Calu3 (cell line): ENCODE measurements around the gene IL17B. TPM values are rescaled to one million over a fixed set of nuclear protein-coding genes. Genes with fewer than 3 reads are reported as not detected.

Experiments used
- BruUV-seq: library from RNA; stranded (reverse); fragments of 400-500 nt; replicated peaks from 2 replicates; lab custom pipeline; 2021; lab: Mats Ljungman, UMichigan
- CTCF ChIA-PET: fragments of 300-600 bp; sonication (Branson Sonifier 250); formaldehyde crosslinking; loops from one replicate; lab custom pipeline; 2022; ENCODE audit warnings: antibody characterized with exemption; lab: Charles Lee
- DNase-seq: peaks from one replicate; pipeline ENCODE4 v3.0.0; 2022
- H3K27ac Mint-ChIP-seq: one replicate; pipeline ENCODE4 v1.8.0; 2022; ENCODE audit warnings: mixed read lengths; ENCODE audit not compliant: unreplicated experiment
- H3K27me3 Mint-ChIP-seq: one replicate; pipeline ENCODE4 v1.8.0; 2022; ENCODE audit warnings: mixed read lengths; ENCODE audit not compliant: unreplicated experiment
- H3K36me3 Mint-ChIP-seq: one replicate; pipeline ENCODE4 v1.8.0; 2022; ENCODE audit warnings: mild to moderate bottlenecking, moderate library complexity, mixed read lengths; ENCODE audit not compliant: insufficient read depth, unreplicated experiment
- H3K4me1 Mint-ChIP-seq: one replicate; pipeline ENCODE4 v1.8.0; 2022; ENCODE audit warnings: mild to moderate bottlenecking, low read depth, mixed read lengths; ENCODE audit not compliant: unreplicated experiment
- H3K4me3 Mint-ChIP-seq: one replicate; pipeline ENCODE4 v1.8.0; 2022; ENCODE audit warnings: mild to moderate bottlenecking, low read depth, moderate library complexity, mixed read lengths; ENCODE audit not compliant: unreplicated experiment
- H3K9me3 Mint-ChIP-seq: one replicate; pipeline ENCODE4 v1.8.0; 2022; ENCODE audit warnings: low read depth, mixed read lengths; ENCODE audit not compliant: unreplicated experiment
- intact Hi-C: fragments of 100-400 bp; cut with micrococcal nuclease; formaldehyde crosslinking; loops from one replicate; pipeline ENCODE4 v1.10.0; 2022; ENCODE audit not compliant: unreplicated experiment
- total RNA-seq: library from RNA; stranded (reverse); gene quantifications from 2 replicates; pipeline ENCODE4 v1.2.3, GENCODE V29; 2022
- TF ChIP-seq, protein P1 (sequence below): fragments of 200-600 bp; IDR thresholded peaks from one replicate; pipeline ENCODE4 v1.8.0; 2022; ENCODE audit warnings: antibody characterized with exemption; ENCODE audit not compliant: unreplicated experiment

Gene IL17B
- total RNA-seq, 1 experiment from 2014 or later: not detected

DNA sequence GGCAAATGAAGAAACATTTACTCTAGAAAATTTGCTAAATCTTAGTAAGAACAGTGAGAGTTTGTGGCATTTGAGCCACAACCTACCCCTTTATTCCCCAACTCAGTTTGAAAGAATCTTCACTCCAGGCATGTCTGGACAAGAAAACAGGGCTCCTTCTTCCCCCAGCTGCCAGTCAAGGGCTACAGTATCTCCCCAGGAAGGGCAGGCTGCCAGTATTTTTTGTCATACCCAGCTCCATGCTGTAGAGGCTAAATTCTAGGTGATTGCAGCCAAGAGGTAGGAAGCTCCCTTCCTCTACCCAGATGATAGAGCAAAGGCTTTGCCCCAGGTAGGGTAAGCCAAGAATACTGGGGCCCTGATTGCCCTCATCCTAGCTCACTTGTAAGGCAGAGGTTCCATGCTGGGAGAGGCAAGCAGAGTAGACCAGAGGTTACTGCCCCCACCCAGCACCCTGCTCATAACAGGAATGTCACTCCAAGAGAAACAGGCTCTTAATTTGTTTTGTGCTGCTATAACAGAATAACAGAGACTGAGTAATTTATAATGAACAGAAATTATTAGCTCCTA lies 53.8 kb downstream of the IL17B start:
- DNase-seq: no peak
- no peaks in the 10 kb centered on the region for H3K9me3 Mint-ChIP-seq
- CTCF ChIA-PET: interaction anchor here (0.5 to 1.6 kb wide), 2 partner anchors 20 to 47 kb away, joined by 3 to 5 read pairs; partner anchors contain the start of gene GRPEL2

DNA sequence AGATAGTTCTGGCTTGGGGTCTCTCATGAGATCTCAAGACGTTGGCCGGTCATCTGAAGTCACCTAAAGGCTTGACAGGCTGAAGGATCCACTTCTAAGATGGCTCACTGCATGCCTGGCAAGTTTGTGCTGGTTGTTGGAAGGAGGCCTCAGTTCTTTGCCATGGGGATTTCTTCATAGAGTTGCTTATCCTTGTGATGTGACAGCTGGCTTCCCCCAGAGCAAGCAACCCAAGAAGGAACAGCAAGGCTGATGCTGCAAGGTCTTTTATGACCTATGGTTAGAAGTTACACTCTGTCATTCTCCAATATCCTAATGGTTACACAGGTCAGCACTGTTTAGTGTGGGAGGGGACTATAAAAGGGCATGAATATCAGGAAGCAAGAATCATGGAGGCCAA lies 54.5 kb downstream of the IL17B start:
- Mint-ChIP-seq H3K27me3 (no peaks in the 10 kb centered on the region), H3K27ac (no peak overlapping the region), H3K9me3 (no peaks in the 10 kb centered on the region), H3K4me1 (peaks cover 21% of the 10 kb centered on the region), H3K4me3 (no peak overlapping the region), H3K36me3 (peaks cover 5% of the 10 kb centered on the region)
- intact Hi-C loops: no loop called here
- TF ChIP-seq, protein P1, sequence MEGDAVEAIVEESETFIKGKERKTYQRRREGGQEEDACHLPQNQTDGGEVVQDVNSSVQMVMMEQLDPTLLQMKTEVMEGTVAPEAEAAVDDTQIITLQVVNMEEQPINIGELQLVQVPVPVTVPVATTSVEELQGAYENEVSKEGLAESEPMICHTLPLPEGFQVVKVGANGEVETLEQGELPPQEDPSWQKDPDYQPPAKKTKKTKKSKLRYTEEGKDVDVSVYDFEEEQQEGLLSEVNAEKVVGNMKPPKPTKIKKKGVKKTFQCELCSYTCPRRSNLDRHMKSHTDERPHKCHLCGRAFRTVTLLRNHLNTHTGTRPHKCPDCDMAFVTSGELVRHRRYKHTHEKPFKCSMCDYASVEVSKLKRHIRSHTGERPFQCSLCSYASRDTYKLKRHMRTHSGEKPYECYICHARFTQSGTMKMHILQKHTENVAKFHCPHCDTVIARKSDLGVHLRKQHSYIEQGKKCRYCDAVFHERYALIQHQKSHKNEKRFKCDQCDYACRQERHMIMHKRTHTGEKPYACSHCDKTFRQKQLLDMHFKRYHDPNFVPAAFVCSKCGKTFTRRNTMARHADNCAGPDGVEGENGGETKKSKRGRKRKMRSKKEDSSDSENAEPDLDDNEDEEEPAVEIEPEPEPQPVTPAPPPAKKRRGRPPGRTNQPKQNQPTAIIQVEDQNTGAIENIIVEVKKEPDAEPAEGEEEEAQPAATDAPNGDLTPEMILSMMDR: no peak
- DNase-seq: no peak
- CTCF ChIA-PET: no interaction called here
- no TSS peak for BruUV-seq

More for the DNA sequence above, 53.8 kb downstream of the IL17B start:
- Mint-ChIP-seq H3K27me3 (no peaks in the 10 kb centered on the region), H3K36me3 (peaks cover 5% of the 10 kb centered on the region), H3K27ac (no peak overlapping the region), H3K4me1 (peaks cover 16% of the 10 kb centered on the region), H3K4me3 (no peak overlapping the region)
- BruUV-seq: no TSS peak
- intact Hi-C loops: no loop called here
- TF ChIP-seq, protein P1: no peak

Other genes with a start within 250 kb of the IL17B start
- gene ABLIM3, start 237.8 kb downstream of the IL17B start, total RNA-seq: 58.2 and 70.9 TPM in 2 replicates
- gene AFAP1L1, start 107.4 kb downstream of the IL17B start, total RNA-seq: 7.8 and 10.3 TPM in 2 replicates
- gene GRPEL2, start 33.8 kb downstream of the IL17B start, total RNA-seq: 28.2 and 31.0 TPM in 2 replicates
- 29.2 and 29.9 TPM in 2 replicates for gene PCYOX1L, start 21.2 kb downstream of the IL17B start, total RNA-seq
- gene CSNK1A1, start 172.1 kb upstream of the IL17B start, total RNA-seq: 350 and 377 TPM in 2 replicates
- 13.0 and 16.1 TPM in 2 replicates for gene ARHGEF37, start 202.2 kb upstream of the IL17B start, total RNA-seq